Placental pericyte (primary cell): ENCODE data around the gene ARRB1. TPM values are rescaled to one million over a fixed set of nuclear protein-coding genes. Genes with fewer than 3 reads are reported as not detected.

Experiments
- small RNA-seq: library from RNA; depleted of rRNA; stranded (forward); fragments of <200 nt; gene quantifications from one replicate; pipeline ENCODE3, GENCODE V24; 2012; ENCODE audit warnings: low replicate concordance
- total RNA-seq: library from RNA; depleted of rRNA; stranded (reverse); fragments of >200 nt; gene quantifications from 2 replicates; pipeline ENCODE4 v1.2.3, GENCODE V29; 2012

The ARRB1 gene
- 27.1 and 34.8 TPM in 2 replicates for total RNA-seq

GRCh38 chr11:75351541-75351790 is at the start of gene ARRB1:
ARRB1 (minus strand) TSS chr11:75351661; CDS start chr11:75351607, 54 bp downstream.

GRCh38 chr11:75399344-75400145 is 48.1 kb upstream of the ARRB1 start, which contains the start of gene RPS3:
RPS3 (plus strand) TSS chr11:75399518; CDS start chr11:75399548, 30 bp downstream.

GRCh38 chr11:75240311-75241035 is 111.0 kb downstream of the ARRB1 start, which contains the start of gene TPBGL:
TPBGL (plus strand) TSS chr11:75240774; CDS start chr11:75241050, 276 bp downstream.

Small RNAs within 50 kb of the gene (small RNA-seq; reads per million reads assigned to genes)
- gene MIR326 (0.23 reads per million), gene SNORD15A (not detected)

Other genes with a start within 250 kb of the ARRB1 start
- 0.29 and 0.66 TPM in 2 replicates for gene SLCO2B1, start 200.6 kb downstream of the ARRB1 start, total RNA-seq
- gene TPBGL, start 110.9 kb downstream of the ARRB1 start, total RNA-seq: 0.14 TPM in 1 of 2 replicates, not detected in the other
- gene RPS3, start 47.9 kb upstream of the ARRB1 start, total RNA-seq: 1,092 and 2,382 TPM in 2 replicates
- 2.4 and 4.6 TPM in 2 replicates for gene KLHL35, start 81.5 kb upstream of the ARRB1 start, total RNA-seq
- 1.6 and 4.6 TPM in 2 replicates for gene GDPD5, start 174.3 kb upstream of the ARRB1 start, total RNA-seq
- 1,267 and 2,282 TPM in 2 replicates for gene SERPINH1, start 210.6 kb upstream of the ARRB1 start, total RNA-seq